ENCODE data around the gene UBXN10.

- TF ChIP-seq CTCF (IDR thresholded peaks at IDR 0.05 in 4 of 5, conservative IDR thresholded peaks at IDR 0.05 in 1 of 5) (no peak), POLR2A (IDR thresholded peaks at IDR 0.05) (no peak)
These were observed 5.6 kb upstream of the UBXN10 start for GRCh38 chr1:20180129-20180843.
